BE2C (cell line): ENCODE data around the gene ZBTB11.

Experiments used
- DNase-seq: peaks from one replicate; pipeline ENCODE4 v3.0.0-alpha.2; 2020
- H3K27me3 ChIP-seq: fragments of 250-450 bp; sonication (Bioruptor Pico); 2 replicates; pipeline ENCODE4 v1.5.1; 2020; ENCODE audit warnings: mild to moderate bottlenecking
- H3K36me3 ChIP-seq: fragments of 250-450 bp; sonication (Bioruptor Pico); 2 replicates; pipeline ENCODE4 v1.5.1; 2020; ENCODE audit warnings: mild to moderate bottlenecking
- H3K4me1 ChIP-seq: fragments of 250-450 bp; sonication (Bioruptor Pico); 2 replicates; pipeline ENCODE4 v1.5.1; 2020
- H3K4me3 ChIP-seq: 2 replicates; pipeline ENCODE4 v1.5.1; 2011; ENCODE audit warnings: low read depth, low read length
- H3K9me3 ChIP-seq: fragments of 250-450 bp; sonication (Bioruptor Pico); 2 replicates; pipeline ENCODE4 v1.5.1; 2020
- CTCF ChIP-seq: IDR thresholded peaks from 2 replicates; pipeline ENCODE4 v1.5.1; 2012; ENCODE audit warnings: mild to moderate bottlenecking, low read depth, low read length

ZBTB11 gene

GRCh38 chr3:101639280-101639963 lies 37.5 kb downstream of the ZBTB11 start:
- no peak for DNase-seq
- Histone ChIP-seq H3K27me3 (no peaks in the 10 kb centered on the region), H3K9me3 (no peaks in the 10 kb centered on the region), H3K36me3 (no peaks in the 10 kb centered on the region), H3K4me1 (no peaks in the 10 kb centered on the region), H3K4me3 (no peak overlapping the region)
- TF ChIP-seq CTCF = no peak

DNA sequence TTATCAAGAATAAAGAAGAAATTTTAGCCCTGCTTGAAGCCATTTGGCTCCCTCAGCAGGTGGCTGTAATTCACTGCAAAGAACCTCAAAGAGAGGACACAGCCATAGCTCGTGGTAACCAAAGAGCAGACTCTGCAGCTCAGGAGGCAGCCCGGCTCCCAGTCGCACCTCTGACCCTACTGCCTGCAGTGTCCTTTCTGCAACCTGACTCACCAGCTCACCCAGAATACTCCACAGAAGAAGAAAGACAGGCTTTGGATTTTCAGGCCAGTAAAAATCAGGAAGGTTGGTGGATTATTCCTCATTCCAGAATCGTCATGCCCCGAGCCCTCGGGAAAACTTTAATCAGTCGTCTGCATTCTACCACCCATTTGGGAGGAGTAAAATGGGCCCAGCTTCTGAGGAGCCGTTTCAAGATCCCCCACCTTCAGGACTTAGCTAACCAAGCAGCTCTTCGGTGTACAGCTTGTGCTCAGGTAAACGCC lies 38.6 kb downstream of the ZBTB11 start:
- H3K4me3 ChIP-seq = no peak overlapping the region
- no peak for DNase-seq
- no peak for TF ChIP-seq CTCF

DNA sequence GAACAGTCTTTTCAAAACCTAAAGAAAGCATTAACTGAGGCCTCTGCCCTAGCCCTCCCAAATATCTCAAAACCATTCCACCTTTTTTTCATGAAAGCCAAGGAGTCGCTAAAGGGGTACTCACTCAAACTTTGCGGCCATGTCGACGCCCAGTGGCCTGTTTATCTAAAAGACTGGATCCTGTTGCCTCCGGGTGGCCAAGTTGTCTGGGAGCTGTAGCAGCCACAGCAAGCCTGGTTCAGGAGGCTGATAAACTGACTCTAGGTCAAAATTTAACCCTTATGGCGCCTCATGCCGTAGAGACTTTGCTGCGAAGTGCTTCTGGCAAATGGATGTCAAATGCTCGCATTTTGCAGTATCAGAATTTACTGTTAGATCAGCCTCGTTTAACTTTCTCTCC lies 39.5 kb downstream of the ZBTB11 start:
- Histone ChIP-seq H3K4me3 (no peak overlapping the region), H3K27me3 (no peaks in the 10 kb centered on the region), H3K4me1 (no peaks in the 10 kb centered on the region), H3K9me3 (no peaks in the 10 kb centered on the region), H3K36me3 (no peaks in the 10 kb centered on the region)
- no peak for TF ChIP-seq CTCF
- no peak for DNase-seq

More for the DNA sequence above, 38.6 kb downstream of the ZBTB11 start:
- no peaks in the 10 kb centered on the region for H3K9me3 ChIP-seq
- no peaks in the 10 kb centered on the region for H3K27me3 ChIP-seq
- H3K4me1 ChIP-seq = no peaks in the 10 kb centered on the region
- H3K36me3 ChIP-seq = no peaks in the 10 kb centered on the region

DNA sequence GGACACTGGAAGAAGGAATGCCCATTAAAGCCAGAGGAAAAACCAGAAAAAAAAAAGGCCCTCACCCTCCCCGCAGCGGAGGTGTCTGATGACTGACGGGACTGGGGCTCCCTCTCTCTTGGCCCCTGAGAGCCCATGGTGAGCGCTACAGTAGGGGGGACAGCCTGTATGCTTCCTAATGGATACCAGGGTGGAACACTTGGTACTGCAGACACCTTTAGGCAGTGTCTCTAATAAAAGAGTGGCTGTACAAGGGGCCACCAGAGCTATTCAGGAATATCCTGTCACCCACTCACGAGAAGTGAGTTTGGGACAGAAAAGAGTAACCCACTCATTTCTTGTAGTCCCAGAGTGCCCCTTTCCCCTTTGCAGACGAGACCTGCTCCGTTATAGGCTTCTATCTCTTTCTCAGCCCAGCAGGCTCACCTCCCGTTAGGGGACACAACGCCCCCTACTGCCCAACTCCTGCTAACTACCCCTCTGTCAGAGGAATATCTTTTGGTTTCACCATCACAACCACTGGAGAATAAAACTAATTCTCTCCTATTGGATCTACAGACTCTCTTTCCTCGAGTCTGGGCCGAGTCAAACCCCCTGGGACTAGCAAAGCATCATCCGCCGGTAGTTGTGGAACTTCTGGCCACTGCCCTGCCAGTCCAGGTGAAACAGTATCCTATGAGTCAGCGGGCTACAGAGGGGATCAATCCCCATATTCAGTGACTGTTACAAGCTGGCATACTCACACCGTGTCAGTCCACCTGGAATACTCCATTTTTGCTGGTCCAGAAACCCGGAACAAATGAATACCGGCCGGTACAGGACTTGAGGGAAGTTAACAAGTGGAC lies 40.8 kb downstream of the ZBTB11 start:
- peak; percentile 84 for DNase-seq
- Histone ChIP-seq H3K36me3 (no peaks in the 10 kb centered on the region), H3K9me3 (no peaks in the 10 kb centered on the region), H3K4me3 (no peak overlapping the region), H3K27me3 (no peaks in the 10 kb centered on the region), H3K4me1 (no peaks in the 10 kb centered on the region)
- TF ChIP-seq CTCF = peak; percentile 86

- no peaks in the 10 kb centered on the region for H3K27me3 ChIP-seq
- DNase-seq = no peak
- H3K4me3 ChIP-seq = no peak overlapping the region
- H3K36me3 ChIP-seq = no peaks in the 10 kb centered on the region
- H3K4me1 ChIP-seq = no peaks in the 10 kb centered on the region
- no peak for TF ChIP-seq CTCF
- H3K9me3 ChIP-seq = no peaks in the 10 kb centered on the region
Measured at GRCh38 chr3:101635345-101635744, 41.6 kb downstream of the ZBTB11 start.
